KMS-11 (cell line): ENCODE measurements around the gene ROR1.

Experiments
- H2AFZ ChIP-seq: fragments of 200-600 bp; sonication (generic); 2 replicates; pipeline ENCODE4 v1.6.1; 2016; ENCODE audit warnings: antibody characterized with exemption, mixed run types, low read depth
- H3K27ac ChIP-seq: fragments of 200-600 bp; sonication (generic); 2 replicates; pipeline ENCODE4 v1.6.1; 2016; ENCODE audit warnings: mild to moderate bottlenecking, mixed run types
- H3K27me3 ChIP-seq: fragments of 200-600 bp; sonication (generic); 2 replicates; pipeline ENCODE4 v1.6.1; 2017; ENCODE audit warnings: mild to moderate bottlenecking, low read depth, mixed run types, moderate library complexity; ENCODE audit not compliant: insufficient read depth
- H3K36me3 ChIP-seq: fragments of 200-600 bp; sonication (generic); 2 replicates; pipeline ENCODE4 v1.6.1; 2017; ENCODE audit warnings: mild to moderate bottlenecking, mixed run types; ENCODE audit not compliant: insufficient read depth
- H3K4me1 ChIP-seq: fragments of 200-600 bp; sonication (generic); 2 replicates; pipeline ENCODE4 v1.6.1; 2016; ENCODE audit warnings: mild to moderate bottlenecking, low read depth, mixed run types; ENCODE audit not compliant: poor library complexity, severe bottlenecking
- H3K4me2 ChIP-seq: fragments of 200-600 bp; sonication (generic); 2 replicates; pipeline ENCODE4 v1.7.0; 2016; ENCODE audit warnings: mild to moderate bottlenecking, mixed run types
- H3K4me3 ChIP-seq: fragments of 200-600 bp; sonication (generic); IDR thresholded peaks from 2 replicates; pipeline ENCODE4 v1.6.1; 2017; ENCODE audit warnings: low read depth, low read length, mixed read lengths; ENCODE audit not compliant: insufficient read depth
- H3K79me2 ChIP-seq: fragments of 200-600 bp; sonication (generic); 2 replicates; pipeline ENCODE4 v1.6.1; 2016; ENCODE audit warnings: low read depth, mixed run types; ENCODE audit not compliant: insufficient read depth
- H3K9ac ChIP-seq: fragments of 200-600 bp; sonication (generic); 2 replicates; pipeline ENCODE4 v1.6.1; 2016; ENCODE audit warnings: mild to moderate bottlenecking, mixed run types
- H4K20me1 ChIP-seq: fragments of 200-600 bp; sonication (generic); 2 replicates; pipeline ENCODE4 v1.6.1; 2016; ENCODE audit warnings: mild to moderate bottlenecking, mixed run types; ENCODE audit not compliant: insufficient read depth
- CTCF ChIP-seq: fragments of 200-600 bp; sonication (generic); conservative IDR thresholded peaks from 2 replicates; pipeline ENCODE4 v1.6.1; 2017; ENCODE audit warnings: low read depth, mild to moderate bottlenecking, antibody characterized with exemption, low read length, moderate library complexity, mixed read lengths

ROR1 gene

GRCh38 chr1:64061430-64062104 is 287.8 kb downstream of the ROR1 start:
- TF ChIP-seq CTCF, result no peak
- Histone ChIP-seq H3K4me3 (no peak overlapping the region), H3K36me3 (no peaks in the 10 kb centered on the region), H3K9ac (no peak overlapping the region), H2AFZ (no peak overlapping the region), H3K4me2 (no peak overlapping the region), H3K27me3 (no peaks in the 10 kb centered on the region), H3K79me2 (no peaks in the 10 kb centered on the region), H3K27ac (no peak overlapping the region), H4K20me1 (no peaks in the 10 kb centered on the region), H3K4me1 (peaks cover 10% of the 10 kb centered on the region)

GRCh38 chr1:64062529-64062928 is 288.7 kb downstream of the ROR1 start:
- no peak for TF ChIP-seq CTCF
- Histone ChIP-seq H3K4me1 (peaks cover 10% of the 10 kb centered on the region), H3K36me3 (no peaks in the 10 kb centered on the region), H3K27me3 (no peaks in the 10 kb centered on the region), H2AFZ (no peak overlapping the region), H3K9ac (no peak overlapping the region), H3K27ac (no peak overlapping the region), H3K4me2 (no peak overlapping the region), H3K4me3 (no peak overlapping the region), H4K20me1 (no peaks in the 10 kb centered on the region), H3K79me2 (no peaks in the 10 kb centered on the region)

GRCh38 chr1:64062941-64063581 is 289.2 kb downstream of the ROR1 start:
- Histone ChIP-seq H3K9ac (no peak overlapping the region), H4K20me1 (no peaks in the 10 kb centered on the region), H3K27me3 (no peaks in the 10 kb centered on the region), H3K4me1 (peaks cover 10% of the 10 kb centered on the region), H3K4me3 (no peak overlapping the region), H3K79me2 (no peaks in the 10 kb centered on the region), H3K36me3 (no peaks in the 10 kb centered on the region), H3K4me2 (no peak overlapping the region), H2AFZ (no peak overlapping the region), H3K27ac (no peak overlapping the region)
- no peak for TF ChIP-seq CTCF

- Histone ChIP-seq H2AFZ (no peak overlapping the region), H3K79me2 (no peaks in the 10 kb centered on the region), H3K27me3 (no peaks in the 10 kb centered on the region), H3K4me3 (no peak overlapping the region), H3K27ac (no peak overlapping the region), H3K4me1 (peaks cover 10% of the 10 kb centered on the region), H3K4me2 (no peak overlapping the region), H3K9ac (no peak overlapping the region), H3K36me3 (no peaks in the 10 kb centered on the region), H4K20me1 (no peaks in the 10 kb centered on the region)
- TF ChIP-seq CTCF, result no peak
Observed at GRCh38 chr1:64065571-64065970, 291.8 kb downstream of the ROR1 start.
